Right ventricle myocardium inferior (tissue), 1 donor: ENCODE data around the gene FAM156B. TPM values are rescaled to one million over a fixed set of nuclear protein-coding genes. Genes with fewer than 3 reads are reported as not detected.
"Not testable (repeated sequence)": the region's sequence is repeated elsewhere in the genome, so short reads cannot be mapped to it uniquely, and the experiment has no call there.

Source experiments
- ATAC-seq: fragments of 200-7000 bp; cut with Tn5 transposase; one replicate; pipeline ENCODE4 v1.9.1; 2020; ENCODE audit warnings: mild to moderate bottlenecking, moderate library complexity
- DNase-seq: peaks from one replicate; pipeline ENCODE4 v3.0.0; 2021; ENCODE audit errors: missing footprints
- intact Hi-C: fragments of 100-400 bp; cut with DNase I; formaldehyde crosslinking; loops from one replicate; pipeline ENCODE4 v1.11.0; 2022
- total RNA-seq: library from RNA; stranded (reverse); fragmentation: NEBNext Ultra II Directional; extraction: Animal tissue kit (Norgen Biotek cat#: 25700); gene quantifications from one replicate; pipeline ENCODE4 v1.2.1, GENCODE V29; 2021
- donor health status: DM: no; HTN: yes; CAD: no; lungs with severe emphysema.

The FAM156B gene
- total RNA-seq, 1 donor from 2014 or later, result 6.8 TPM

DNA sequence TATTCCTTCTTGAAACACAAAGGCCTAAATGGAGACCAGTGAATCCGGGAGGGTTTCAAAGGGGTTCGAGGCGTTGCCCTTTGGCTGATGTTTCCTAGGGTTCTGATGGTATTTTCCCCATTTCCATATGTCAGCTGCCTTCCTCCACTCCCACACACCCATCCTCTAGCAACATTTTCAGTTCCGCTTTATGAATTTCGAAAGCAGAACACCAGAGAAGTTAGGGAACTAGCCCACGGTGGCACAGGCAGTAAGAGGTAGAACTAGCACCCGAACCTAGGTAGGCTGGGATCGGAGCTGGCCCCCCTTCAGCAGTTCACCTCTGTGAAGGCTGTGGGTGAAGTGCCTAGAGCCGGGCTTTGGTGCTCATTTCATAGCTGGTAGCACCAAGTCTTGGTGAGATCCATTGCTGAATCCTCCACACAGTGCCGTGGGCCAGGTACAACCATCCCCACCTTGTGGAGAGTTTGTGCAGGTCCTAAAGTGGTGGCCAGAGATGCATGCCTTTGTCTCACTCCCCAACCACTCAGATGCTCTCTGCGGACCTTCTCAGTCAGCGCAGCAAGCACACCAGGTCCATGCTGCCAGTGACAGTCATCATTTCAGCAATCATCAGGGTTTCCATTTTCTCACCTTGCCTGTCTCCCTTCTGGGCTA lies 12.3 kb downstream of the FAM156B start:
- intact Hi-C loops, ATAC-seq, DNase-seq: not testable (repeated sequence)

DNA sequence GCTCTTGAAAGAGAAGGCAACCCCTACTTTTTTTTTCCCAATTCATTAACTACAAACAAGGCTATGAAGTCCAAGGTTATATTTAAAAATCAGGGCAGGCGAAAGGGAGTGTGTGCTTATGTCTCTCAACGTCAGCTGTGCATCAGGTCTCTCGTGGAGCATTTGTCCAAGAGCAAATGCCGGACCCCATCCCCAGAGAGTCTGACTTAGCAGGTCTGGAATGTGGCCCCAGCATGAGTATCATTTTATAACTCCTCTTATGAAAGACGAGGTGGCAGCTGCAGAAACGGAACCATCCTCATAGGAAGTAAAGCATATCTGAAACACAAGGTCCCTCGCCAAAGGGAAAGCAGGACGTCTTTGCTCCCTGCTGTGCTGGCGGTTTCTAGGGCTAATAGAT lies 16.6 kb downstream of the FAM156B start:
- not testable (repeated sequence) for ATAC-seq

DNA sequence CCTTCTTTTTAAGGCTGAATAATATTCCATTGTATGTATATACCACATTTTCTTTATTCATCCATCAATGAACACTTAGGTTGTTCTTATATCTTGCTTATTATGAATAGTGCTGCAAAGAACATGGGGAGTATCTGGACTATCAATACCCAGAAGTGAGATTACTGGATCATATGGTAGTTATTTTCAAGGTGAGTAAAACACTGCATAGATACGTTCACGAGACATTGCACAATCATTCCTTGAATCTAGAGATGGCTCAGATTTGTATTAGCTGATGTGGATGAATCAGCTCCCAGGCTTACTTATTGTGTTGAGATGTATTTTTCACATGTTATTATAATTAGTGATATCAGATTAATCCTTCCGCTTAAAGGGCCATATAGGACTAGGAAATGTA lies 17.6 kb downstream of the FAM156B start:
- DNase-seq, intact Hi-C loops, ATAC-seq: not testable (repeated sequence)

More for the DNA sequence above, 16.6 kb downstream of the FAM156B start:
- intact Hi-C loops, DNase-seq: not testable (repeated sequence)

DNA sequence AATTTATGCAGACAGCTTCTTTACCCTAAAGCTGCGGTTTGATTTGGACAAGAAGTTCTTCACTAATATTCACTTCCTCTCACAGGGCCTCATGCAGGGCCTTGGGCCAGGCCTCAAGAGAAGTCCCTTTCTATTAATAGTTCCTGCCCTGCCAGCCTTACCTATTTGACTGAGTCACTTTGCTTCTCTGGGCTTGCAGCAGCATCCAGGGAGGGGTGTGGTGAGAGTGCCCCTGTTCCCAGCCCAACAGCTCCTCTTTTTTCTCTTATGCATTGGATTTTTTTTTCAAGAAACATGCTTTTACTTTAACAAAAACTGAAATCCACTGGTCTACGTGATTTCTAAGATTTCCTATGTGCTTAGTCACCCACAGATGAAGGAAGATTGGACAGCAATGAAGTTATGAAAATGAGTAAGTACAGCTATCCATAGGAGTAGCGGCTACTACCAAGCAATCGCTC lies 26.7 kb downstream of the FAM156B start:
- DNase-seq, result peak; percentile 62
- no peak for ATAC-seq
- intact Hi-C loops, result no loop called here

DNA sequence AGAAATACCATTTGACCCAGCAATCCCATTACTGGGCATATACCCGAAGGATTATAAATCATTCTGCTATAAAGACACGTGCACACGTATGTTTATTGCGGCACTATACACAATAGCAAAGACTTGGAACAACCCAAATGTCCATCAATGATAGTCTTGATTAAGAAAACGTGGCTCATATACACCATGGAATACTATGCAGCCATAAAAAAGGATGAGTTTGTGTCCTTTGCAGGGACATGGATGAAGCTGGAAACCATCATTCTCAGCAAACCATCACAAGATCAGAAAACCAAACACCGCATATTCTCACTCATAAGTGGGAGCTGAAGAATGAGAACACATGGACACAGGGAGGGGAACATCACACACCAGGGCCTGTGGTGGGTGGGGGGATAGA lies 33.1 kb downstream of the FAM156B start:
- intact Hi-C loops, ATAC-seq, DNase-seq: not testable (repeated sequence)

DNA sequence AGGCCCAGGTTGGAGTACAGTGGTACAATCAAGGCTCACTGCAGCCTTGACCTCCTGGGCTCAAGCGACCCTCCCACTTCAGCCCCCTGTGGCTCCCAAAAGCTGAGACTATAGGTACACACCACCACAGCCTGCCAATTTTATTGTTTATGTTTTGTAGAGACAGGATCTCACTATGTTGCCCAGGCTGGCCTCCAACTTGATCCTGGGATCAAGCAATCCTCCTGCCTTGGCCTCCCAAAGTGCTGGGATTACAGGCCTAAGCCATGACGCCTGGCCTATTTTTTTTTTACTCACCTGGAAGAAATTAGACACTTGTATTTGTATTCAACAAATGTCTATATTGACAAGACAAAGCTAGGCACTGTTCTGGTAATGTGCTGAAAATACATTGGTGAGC lies 36.1 kb downstream of the FAM156B start:
- intact Hi-C loops, result no loop called here
- no peak for DNase-seq
- no peak for ATAC-seq

DNA sequence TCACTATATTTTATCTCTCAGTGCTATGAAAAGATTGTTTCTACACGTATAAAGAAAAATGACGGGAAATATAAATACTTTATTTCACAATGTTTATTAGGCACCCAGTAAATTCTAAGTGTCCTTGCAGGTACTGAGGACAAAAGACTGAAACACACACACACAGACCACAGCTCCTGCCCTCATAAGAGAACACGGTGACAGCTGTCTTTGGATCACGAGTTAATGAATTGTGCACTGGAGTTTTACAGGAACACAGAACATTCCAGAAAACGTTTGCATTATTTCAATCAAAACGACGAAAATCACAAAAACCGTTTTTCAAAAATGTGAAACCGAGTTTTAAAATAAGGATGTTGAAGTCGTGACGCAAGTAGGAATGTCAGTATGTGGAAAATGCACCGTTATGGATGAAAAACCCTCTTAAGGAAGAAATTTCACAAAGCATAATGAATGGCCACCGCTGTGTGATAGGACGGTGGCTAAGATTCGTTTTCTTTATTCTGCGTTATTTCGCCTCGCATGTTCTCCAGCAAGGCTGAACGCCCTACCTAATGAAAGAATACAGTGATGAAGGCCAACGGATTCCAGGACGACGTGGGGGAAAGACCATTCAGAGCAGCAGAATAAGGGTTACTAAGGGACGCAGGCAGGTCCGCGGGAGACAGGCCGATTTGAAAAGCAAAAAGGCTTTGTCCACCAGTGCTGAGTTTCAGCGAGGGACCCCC lies 37.0 kb downstream of the FAM156B start:
- intact Hi-C loops, result no loop called here
- DNase-seq, result no peak
- no peak for ATAC-seq

DNA sequence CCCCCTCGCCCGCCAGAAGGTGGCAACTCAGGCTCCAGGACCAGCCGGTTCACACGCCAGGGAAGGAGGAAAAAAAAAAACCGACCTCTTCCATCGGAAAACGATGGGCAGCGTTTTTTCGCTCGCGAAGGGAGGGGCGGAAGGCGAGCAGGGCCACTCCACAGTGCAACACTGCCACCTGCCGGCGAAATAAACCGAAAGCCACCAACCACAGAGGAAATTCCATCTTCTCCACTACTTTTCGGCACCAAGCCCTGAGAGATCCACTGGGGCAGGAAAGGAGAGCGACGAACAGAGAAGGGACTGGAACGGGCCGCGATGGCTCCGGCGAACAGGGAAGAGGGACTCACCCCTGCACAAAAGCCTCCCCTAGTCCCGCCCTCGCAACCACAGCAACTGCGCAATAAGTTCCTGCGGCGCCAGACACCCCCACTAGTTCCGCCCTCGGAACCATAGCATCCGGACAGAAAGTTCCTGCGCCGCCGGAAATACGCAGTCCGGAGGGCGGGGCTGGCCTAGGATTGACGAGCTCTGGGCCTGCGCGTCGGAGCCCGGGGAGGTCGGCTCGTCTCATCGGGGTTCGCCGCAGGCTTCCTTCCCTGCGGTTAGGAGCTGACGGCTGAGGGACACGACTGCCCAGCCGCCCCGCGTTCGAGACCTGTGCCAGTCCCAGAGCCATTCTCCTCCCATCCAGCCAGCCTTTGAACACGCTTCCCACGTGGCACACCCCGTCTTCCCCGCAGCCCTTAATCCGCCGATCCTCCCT lies 37.8 kb downstream of the FAM156B start:
- DNase-seq (peak; percentile 95), ATAC-seq (peak; percentile 99)
- intact Hi-C loops, result no loop called here

DNA sequence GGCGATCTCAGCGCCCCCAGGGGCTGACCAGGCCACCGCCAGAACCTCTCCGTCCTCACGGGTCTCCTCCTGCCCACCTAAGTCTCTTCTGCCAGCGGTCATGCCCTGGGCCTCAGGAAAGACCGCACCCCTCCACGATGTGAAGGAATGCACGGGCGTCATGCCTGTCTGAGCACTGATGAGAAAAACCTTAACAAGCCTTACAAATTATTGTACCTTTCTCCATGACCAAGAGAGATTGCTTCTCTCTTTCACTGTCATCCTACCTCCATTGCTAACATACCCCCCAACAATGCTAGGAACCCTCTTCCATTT lies 38.3 kb downstream of the FAM156B start:
- intact Hi-C loops, DNase-seq: not testable (repeated sequence)
- peak; percentile 23 for ATAC-seq

DNA sequence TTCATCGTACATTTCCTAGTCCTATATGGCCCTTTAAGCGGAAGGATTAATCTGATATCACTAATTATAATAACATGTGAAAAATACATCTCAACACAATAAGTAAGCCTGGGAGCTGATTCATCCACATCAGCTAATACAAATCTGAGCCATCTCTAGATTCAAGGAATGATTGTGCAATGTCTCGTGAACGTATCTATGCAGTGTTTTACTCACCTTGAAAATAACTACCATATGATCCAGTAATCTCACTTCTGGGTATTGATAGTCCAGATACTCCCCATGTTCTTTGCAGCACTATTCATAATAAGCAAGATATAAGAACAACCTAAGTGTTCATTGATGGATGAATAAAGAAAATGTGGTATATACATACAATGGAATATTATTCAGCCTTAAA lies 43.6 kb downstream of the FAM156B start:
- DNase-seq, intact Hi-C loops, ATAC-seq: not testable (repeated sequence)

DNA sequence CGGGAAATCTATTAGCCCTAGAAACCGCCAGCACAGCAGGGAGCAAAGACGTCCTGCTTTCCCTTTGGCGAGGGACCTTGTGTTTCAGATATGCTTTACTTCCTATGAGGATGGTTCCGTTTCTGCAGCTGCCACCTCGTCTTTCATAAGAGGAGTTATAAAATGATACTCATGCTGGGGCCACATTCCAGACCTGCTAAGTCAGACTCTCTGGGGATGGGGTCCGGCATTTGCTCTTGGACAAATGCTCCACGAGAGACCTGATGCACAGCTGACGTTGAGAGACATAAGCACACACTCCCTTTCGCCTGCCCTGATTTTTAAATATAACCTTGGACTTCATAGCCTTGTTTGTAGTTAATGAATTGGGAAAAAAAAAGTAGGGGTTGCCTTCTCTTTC lies 44.6 kb downstream of the FAM156B start:
- ATAC-seq, intact Hi-C loops, DNase-seq: not testable (repeated sequence)

DNA sequence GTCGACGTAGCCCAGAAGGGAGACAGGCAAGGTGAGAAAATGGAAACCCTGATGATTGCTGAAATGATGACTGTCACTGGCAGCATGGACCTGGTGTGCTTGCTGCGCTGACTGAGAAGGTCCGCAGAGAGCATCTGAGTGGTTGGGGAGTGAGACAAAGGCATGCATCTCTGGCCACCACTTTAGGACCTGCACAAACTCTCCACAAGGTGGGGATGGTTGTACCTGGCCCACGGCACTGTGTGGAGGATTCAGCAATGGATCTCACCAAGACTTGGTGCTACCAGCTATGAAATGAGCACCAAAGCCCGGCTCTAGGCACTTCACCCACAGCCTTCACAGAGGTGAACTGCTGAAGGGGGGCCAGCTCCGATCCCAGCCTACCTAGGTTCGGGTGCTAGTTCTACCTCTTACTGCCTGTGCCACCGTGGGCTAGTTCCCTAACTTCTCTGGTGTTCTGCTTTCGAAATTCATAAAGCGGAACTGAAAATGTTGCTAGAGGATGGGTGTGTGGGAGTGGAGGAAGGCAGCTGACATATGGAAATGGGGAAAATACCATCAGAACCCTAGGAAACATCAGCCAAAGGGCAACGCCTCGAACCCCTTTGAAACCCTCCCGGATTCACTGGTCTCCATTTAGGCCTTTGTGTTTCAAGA lies 48.8 kb downstream of the FAM156B start:
- ATAC-seq, intact Hi-C loops, DNase-seq: not testable (repeated sequence)

DNA sequence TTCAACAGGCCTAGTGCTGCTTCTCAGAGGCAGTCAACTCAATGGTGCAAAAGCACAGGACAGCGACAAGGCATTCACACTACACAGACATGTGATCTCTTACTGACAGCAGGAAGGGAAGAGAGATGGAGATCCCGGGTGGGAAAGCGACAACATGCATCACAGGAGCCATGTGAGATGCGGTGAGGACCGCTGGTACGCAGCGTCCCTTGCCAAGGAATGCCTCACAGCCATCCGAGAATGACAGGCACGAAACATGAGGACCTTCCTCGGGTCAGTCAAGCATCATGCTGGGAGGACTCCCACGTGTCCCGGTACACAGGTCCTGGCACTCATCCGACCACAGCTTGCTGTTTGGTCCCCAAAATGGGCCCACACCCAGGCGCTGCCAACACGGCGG lies 50.4 kb downstream of the FAM156B start:
- ATAC-seq, intact Hi-C loops, DNase-seq: not testable (repeated sequence)

DNA sequence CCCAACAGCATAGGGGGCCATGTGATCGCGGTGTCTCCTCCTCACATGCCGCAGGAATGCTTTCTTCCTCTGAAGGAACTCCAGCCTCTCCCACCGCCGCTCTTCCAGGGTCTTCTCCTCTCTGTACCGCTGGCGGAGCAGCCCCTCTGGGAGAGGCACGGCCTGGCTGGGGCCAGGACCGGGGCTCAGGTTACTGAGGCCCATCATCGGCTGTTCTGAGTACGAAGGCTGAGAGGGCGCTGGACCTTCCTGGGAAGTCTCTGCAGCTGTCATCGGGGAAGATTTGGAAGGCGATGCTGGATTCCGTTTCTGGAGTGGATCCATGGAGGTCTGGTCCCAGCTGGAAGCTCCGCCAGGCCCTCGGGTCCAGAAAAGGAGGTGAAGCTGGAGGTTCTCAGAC lies 51.1 kb downstream of the FAM156B start:
- ATAC-seq, DNase-seq, intact Hi-C loops: not testable (repeated sequence)

DNA sequence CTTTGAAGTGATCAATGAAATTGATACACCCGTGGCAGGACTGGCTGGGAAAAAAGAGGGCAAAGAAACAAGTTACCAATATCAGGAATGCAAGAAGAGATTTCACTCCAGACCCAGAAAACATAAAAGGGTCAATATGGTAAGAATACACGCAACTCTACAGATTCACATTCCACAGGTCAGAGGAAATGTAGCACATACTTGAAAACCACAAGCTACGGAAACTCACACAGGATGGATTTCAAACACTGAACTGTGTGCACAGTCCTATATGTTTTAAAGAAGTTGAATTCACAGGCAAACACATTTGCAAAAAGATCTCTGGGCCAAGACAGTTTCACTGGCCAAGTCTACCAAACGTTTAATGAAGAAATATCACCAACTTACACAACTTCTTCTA lies 52.2 kb downstream of the FAM156B start:
- intact Hi-C loops, DNase-seq, ATAC-seq: not testable (repeated sequence)

DNA sequence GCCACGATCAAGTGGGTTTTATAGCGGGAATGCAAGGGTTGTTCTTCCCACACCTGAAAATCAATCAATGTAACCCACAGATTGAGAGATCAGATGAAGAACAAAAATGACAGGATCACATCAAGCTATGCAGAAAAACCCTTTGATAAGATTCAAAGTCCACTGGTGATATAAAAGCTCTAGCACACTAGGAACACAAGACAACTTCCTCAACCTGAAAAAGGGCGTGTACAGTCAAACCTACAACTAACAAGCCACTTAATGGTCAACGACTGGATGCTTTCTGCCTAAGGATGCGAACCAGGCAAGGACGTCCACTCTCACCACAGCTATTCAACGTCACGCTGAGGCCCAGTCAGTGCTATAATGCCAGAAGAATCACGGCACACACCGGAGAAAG lies 52.8 kb downstream of the FAM156B start:
- ATAC-seq, DNase-seq, intact Hi-C loops: not testable (repeated sequence)
